GM19035 (cell line): ENCODE measurements around the gene FKBP10.
"Not testable (repeated sequence)": the region's sequence is repeated elsewhere in the genome, so short reads cannot be mapped to it uniquely, and the experiment has no call there.

ENCODE experiments used
- ATAC-seq: cut with Tn5 transposase; IDR thresholded peaks from one replicate; pipeline ENCODE4 v1.9.1; 2021; ENCODE audit not compliant: unreplicated experiment

Gene FKBP10

DNA sequence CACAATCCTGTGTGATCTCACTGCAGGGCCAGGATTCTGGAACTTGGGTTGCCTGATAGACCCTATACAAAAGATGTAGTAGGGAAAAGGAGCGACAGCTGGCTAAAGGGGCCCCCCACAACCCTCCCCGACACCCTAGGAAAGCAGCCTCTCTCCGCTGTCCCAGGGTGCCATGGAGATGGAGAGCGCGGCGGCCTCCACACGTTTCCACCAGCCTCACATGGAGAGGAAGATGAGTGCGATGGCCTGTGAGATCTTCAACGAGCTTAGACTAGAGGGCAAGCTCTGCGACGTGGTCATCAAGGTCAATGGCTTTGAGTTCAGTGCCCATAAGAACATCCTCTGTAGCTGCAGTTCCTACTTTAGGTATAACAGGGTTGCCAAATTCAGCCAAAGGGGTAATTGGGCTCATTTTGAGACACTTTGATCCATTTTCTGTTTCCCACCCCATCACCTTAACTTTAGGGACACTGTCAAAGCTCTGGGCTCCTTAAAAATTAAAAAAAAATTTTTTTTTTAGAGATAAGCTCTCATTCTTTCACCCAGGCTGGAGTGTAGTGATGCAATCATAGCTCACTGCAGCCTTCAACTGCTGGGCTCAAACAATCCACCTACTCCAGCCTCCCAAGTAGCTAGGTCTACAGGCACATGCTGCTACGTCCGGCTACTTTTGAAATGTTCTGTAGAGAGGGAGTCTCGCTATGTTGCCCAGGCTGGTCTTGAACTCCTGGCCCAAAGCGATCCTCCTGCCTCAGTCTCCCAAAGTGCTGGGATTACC, 25.1 kb downstream of the FKBP10 start, which contains the start of gene KLHL10:
TSS of gene KLHL10 (plus strand) at position 65 of the 778 bp plus-strand sequence. CDS start at position 173, 108 bp downstream.
- no peak for ATAC-seq

DNA sequence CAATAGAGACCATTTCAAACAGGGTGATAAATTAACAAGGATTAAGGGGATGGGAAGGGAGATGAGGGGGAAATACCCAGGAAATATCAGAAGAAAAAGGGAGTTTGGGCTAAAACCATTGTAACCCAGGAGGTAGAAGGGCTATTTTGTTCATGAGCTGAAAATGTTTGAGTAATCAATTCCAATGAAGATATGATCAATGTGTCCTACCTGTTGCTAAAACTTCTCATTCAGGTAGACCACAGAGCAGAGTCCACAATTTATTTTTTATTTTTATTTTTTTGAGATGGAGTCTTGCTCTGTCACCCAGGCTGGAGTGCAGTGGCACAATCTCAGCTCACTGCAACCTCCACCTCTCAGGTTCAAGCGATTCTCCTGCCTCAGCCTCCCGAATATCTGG, 26.6 kb downstream of the FKBP10 start:
- ATAC-seq: not testable (repeated sequence)

DNA sequence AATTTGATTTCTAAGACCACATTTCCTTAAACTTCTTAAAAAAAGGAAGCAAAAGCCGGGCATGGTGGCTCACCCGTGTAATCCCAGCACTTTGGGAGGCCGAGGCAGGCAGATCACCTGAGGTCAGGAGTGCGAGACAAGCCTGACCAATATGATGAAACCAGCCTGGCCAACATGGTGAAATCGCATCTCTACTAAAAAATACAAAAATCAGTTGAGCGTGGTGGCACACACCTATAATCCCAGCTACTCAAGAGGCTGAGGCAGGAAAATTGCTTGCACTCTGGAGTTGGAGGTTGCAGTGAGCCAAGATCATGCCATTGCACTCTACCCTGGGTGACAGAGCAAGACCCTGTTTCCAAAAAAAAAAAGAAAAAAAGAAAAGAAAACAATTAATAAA, 28.0 kb downstream of the FKBP10 start:
- not testable (repeated sequence) for ATAC-seq

DNA sequence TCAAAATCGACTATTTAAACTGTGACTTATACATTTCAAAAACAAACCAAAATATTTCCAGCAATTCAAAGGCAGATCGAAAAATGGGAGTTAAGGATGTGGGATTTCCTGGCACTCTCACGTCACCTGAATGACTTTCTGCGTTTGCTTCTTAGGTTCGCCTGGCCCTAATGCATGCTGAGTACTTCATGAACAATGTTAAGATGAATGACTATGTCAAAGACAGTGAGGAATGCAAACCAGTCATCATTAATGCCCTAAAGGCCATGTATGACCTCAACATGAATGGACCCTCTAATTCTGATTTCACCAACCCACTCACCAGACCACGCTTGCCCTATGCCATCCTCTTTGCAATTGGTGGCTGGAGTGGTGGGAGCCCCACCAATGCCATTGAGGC, 32.2 kb downstream of the FKBP10 start:
- ATAC-seq: no peak

DNA sequence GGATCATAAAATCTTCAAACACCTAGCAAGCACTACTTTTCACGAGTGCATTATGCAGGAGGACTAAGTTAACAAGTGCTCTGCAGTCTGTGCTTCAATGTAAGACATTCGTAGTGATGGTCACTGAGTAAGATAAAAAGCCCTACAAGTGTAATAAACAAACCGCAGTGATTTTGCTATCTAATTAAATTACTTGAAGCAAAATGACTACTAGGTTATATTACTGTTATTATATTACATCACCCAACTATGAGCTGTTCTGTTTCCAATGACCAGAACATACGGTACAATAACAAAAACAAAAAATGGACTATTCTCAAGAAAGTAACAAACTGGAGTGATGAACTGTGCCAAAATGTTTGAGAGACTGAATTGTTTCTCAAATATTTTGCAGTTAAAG, 36.0 kb downstream of the FKBP10 start:
- ATAC-seq: no peak

DNA sequence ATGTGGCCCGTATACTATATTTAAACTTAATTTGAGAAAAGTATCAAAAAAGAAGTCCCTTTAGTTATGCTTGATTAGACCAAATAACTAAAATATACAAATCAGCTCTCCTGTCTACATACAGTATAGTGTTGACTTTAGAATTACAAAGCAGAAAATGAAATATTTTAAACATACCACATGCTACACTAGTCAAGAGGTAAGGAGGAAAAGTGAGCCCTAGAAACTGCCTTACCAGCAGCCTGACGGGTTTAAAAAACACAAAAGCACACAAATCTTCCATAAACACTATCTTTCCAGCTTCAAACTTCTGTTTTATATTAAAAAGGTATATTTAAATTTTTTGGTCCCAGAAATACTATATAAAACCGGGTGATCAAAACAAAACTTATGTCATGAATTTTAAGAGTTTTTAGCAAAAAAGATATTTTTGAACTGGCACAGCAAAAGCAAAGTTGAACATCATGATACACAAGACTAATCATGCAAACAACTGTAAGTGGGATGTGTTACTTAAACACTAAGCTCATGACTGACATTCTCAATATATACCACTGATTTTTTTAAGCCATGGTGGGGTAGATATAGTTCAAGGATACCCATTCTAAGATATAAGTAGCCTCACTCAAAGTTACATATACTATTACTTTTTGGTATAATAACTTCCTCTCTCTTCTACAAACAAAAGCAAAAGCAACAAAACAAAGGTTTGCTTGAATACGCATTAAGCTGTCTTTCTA, 36.6 kb downstream of the FKBP10 start:
- ATAC-seq: no peak

DNA sequence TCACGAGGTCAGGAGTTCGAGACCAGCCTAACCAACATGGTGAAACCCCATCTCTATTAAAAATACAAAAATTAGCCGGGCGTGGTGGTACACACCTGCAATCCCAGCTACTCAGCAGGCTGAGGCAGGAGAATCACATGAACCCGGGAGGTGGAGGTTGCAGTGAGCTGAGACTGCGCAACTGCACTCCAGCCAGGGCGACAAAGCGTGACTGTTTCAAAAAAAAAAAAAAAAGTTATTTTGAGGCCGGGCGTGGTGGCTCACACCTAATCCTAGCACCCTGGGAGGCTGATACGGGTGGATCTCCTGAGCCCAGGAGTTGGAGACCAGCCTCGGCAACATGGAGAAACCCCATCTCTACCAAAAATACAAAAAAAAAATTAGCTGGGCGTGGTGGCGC, 38.6 kb downstream of the FKBP10 start:
- not testable (repeated sequence) for ATAC-seq

DNA sequence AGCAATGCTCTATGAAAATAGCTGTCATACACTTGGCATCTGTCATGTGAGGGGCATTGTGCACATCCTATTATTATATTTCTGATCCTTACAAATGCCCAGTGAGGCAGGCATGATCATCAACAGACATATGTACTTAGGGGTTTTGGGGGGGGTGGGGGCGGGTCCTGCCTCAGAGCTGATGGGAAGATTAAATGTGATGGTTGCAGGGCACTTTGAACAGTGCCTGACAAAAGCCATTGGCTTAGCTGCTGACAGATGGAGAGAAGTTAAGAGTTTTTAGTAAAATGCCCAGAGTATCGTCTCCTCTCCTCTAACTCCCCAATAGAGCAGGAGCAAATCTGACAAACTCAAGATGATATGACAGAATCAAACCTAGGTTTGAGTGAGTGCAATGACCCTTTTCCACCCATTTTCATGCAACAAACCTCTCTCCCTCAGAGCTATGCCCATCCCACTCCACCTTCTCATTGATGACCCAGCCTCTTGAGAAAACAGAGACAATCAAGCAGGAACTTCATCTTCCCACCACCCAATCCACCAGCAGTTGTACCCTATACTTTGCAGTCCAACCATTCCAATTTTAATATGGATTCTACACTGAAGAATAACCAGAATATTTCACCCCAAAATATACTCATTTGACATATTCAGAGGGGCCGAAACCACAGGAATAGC, 47.6 kb downstream of the FKBP10 start:
- no peak for ATAC-seq

DNA sequence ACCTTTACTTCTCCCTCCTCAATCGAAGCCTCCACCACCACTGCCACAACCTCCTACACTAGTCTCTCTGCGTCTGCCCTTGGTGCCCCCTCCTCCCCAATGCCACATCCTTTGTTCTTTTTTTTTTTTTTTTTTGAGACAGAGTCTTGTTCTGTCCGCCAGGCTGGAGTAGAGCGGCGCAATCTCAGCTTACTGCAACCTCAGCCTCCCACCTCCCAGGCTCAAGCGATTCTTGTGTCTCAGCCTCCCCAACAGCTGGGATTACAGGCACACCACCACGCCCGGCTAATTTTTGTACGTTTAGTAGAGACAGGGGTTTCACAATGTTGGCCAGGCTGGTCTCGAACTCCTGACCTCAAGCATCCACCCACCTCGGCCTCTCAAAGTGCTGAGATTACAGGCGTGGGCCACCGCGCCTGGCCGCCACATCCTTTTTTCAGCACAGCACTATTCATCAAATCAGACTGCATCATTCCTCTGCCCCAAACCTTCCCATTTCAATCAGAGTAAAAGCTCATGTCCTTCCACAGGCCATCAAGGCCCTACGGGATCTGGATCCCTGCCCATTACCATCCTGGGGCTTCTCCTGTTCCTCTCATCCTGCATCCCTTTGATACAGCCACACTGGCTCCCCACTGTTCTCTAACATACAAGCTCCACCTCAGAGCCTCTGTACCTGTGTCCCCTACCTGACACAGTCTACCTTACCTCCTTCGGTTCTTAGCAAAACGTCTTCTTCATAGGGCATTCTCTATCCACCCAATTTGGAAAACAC, 50.5 kb downstream of the FKBP10 start:
- no peak for ATAC-seq

DNA sequence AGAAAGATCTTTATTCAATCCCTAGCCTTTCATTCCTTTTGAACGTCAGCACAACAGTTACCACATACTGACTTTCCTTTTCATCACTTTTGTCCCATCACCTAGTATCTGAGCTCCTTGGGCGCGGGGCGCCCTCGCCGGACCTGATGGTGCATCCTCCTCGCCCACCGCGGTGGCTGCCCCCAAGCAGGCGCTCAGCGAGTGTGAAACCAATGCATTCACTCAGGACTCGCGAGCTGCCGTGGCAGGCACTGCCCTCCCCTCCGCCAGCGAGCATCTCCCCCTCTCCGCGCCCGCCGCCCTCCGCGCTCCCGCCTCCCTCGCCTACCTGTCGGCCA, 51.7 kb downstream of the FKBP10 start:
- ATAC-seq: peak; percentile 35

DNA sequence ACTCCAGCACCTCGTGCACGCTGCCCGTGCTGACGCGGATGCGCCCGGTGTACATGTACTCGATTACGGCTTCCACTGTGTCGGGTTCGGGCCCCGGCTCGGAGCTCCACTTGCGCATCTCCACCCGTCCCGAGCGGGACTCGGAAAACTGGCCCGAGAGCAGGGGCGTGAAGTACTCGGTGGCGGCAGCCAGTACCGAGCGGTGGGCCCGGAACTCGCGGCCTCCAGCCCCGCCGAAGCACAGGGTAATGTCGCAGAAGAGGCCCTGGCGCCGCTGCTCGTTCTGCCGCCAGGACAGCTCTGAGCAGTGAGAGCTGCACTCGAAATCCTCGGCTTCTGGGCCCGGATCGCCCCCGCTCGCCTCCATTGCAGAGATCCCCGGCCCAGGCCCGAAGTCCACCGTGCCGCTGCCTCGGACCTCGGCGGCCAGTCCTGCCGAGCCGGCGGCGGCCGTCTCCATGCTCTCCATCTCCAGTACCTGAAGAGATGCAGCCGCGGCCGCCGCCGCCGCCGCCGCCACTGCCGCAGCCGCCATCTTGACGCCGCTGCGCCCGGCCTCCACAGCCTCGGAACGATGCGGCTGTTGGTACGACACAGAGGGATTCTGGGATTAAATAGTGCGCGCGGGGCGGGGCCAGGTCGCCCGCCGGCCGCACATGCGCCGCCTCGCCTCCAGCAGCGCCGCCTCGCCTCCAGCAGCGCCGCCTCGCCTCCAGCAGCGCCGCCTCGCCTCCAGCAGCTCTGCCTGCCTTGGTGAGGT, 52.2 kb downstream of the FKBP10 start, which contains the start of gene KLHL11:
TSS of gene KLHL11 (minus strand) at position 588 of the 760 bp plus-strand sequence. CDS start at position 535, 53 bp downstream.
- ATAC-seq: peak; percentile 89

DNA sequence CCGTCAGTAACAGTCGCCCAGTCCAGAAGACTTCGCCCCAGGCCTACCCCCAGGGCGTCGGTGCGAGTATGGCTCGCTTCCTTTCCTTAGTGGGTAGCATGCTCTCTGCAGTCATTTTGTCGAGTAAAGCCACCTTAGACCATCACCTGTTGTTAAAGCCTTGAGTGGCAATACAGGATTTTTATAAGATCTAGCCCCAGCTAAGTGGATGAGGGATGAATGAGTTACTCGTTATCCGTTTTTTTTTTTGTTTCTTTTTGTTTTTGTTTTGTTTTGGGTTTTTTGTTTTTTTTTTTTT, 52.7 kb downstream of the FKBP10 start:
- no peak for ATAC-seq

DNA sequence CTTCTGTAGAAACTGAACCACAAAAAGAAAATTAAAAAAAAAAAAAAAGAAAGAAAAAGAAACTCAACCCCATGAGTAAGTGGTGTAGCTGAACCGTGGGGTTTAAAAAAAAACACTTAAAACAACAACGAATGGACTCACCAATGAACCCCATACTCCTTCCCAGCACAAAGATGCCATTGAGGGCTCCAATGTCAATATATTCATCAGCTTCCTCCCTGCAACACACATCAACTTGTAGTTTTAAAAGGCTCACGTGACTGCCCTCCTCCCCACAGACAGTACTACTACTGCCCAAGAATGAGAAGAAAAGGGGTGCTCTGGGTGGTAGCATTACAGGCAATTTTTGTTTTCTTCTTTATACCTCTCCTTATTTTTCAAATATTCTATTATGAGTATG, 55.8 kb downstream of the FKBP10 start:
- ATAC-seq: no peak

DNA sequence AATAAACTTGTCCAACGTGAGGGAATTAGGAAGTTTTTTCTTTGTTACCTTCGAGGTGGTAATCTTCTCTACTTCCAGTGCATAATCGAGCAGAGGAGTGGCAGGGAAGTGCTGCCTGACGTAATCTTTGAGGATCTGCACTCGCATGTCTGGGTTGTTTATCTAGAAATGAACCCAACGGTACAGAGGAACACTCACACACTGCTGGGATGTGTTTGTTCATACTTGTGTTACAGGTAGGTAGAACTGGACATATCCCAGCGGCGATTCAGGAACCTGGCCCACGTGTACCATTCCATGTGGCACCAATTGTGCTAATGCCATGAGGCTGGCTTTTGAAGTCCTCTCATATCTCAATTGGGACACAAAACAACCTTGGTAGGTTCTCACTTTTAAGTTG, 56.6 kb downstream of the FKBP10 start:
- no peak for ATAC-seq

DNA sequence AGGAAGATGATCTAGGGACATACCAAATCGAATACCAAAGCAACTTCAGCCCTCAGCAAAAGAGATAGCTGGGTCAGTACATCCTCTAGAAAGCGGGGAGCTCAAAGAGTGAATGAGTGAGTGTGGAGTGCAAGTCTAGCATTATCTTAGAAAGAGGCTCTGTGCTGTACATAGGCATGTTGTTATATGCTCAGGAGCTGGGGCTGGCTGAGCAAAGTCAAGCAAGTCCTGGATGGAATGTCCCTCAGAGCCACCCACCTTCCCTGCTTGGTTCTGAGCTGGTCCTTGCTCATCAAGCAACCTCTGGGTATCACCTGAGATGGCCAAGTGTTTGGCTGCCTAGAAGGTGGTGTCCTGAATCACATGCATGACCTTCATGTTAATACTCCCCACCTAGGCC, 57.3 kb downstream of the FKBP10 start:
- ATAC-seq: no peak

DNA sequence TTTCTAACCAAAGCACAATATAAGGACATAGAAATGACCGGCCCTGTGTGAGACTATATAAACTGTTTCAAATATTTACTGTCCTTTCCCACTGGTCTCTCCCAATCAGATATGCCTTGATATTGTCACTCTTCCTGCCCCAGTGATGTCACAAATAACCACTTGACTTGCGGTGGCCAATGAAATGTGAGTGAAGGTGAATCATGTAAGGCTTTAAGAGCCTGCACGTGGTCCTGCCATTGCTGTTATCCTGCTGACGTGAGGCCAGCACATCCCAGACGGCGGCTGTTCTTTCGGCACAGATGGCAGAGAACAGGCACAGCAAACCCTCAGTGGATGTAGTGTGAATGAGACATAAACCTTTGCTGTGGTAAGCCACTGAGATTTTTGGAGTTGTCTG, 57.8 kb downstream of the FKBP10 start:
- ATAC-seq: no peak

DNA sequence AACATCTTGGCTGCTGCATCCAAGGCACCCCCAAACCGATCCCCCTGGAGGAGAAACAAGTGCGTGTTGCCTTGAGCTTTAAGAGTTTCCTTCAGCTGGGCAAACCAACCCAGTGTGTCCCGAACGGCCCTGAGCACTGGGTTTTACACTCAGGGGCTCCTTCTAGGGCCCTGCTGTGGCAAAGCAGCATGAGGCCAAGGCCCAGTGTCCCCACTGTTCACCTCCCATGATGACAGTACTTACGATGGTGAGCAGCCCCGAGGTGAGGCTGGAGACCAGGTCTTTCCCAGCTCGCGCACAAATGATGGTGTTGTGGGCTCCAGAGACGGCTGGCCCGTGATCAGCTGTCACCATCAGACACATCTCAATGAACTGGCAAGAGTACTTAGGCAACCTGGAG, 59.0 kb downstream of the FKBP10 start:
- no peak for ATAC-seq
